WTC11 (cell line): ENCODE results near the gene SRGAP1. TPM values are rescaled to one million over a fixed set of nuclear protein-coding genes. Genes with fewer than 3 reads are reported as not detected.

Experiments used
- ATAC-seq: fragments of 200-7000 bp; cut with Tn5 transposase; 2 replicates; pipeline ENCODE4 v1.10.0; 2021; ENCODE audit warnings: mild to moderate bottlenecking, moderate library complexity
- CTCF ChIA-PET: fragments of 300-600 bp; sonication (Branson Sonifier 250); formaldehyde crosslinking; loops from one replicate; lab custom pipeline; 2021; ENCODE audit warnings: antibody characterized with exemption; lab: Charles Lee
- POLR2A ChIA-PET: fragments of 350-600 bp; sonication (Branson Sonifier 250); formaldehyde crosslinking; loops from one replicate; lab custom pipeline; 2021; ENCODE audit warnings: antibody characterized with exemption; lab: Charles Lee
- DNase-seq: peaks from one replicate; pipeline ENCODE4 v3.0.0; 2021; ENCODE audit warnings: low spot score
- H3K27ac Mint-ChIP-seq: 2 replicates; pipeline ENCODE4 v1.8.0; 2021; ENCODE audit warnings: mixed read lengths
- H3K27me3 Mint-ChIP-seq: 2 replicates; pipeline ENCODE4 v1.8.0; 2021; ENCODE audit warnings: low read depth, mild to moderate bottlenecking, moderate library complexity, mixed read lengths
- H3K36me3 Mint-ChIP-seq: 2 replicates; pipeline ENCODE4 v1.8.0; 2021; ENCODE audit warnings: mixed read lengths
- H3K4me1 Mint-ChIP-seq: 2 replicates; pipeline ENCODE4 v1.8.0; 2022; ENCODE audit warnings: mixed read lengths
- H3K4me3 Mint-ChIP-seq: 2 replicates; pipeline ENCODE4 v1.8.0; 2021; ENCODE audit warnings: mild to moderate bottlenecking, moderate library complexity, mixed read lengths
- H3K9me3 Mint-ChIP-seq: 2 replicates; pipeline ENCODE4 v1.8.0; 2021; ENCODE audit warnings: mixed read lengths
- ARID4B ChIP-seq: sonication (generic); formaldehyde crosslinking; IDR thresholded peaks from 2 replicates; pipeline ENCODE4 v1.8.0; 2023; ENCODE audit warnings: missing genetic modification reagents, mild to moderate bottlenecking, borderline replicate concordance
- CDX4 ChIP-seq: fragments of 250-450 bp; sonication (Bioruptor Pico); IDR thresholded peaks from 2 replicates; pipeline ENCODE4 v1.9.0; 2021; ENCODE audit warnings: moderate library complexity, mild to moderate bottlenecking, inconsistent platforms, borderline replicate concordance
- CREM ChIP-seq: sonication (generic); formaldehyde crosslinking; IDR thresholded peaks from 2 replicates; pipeline ENCODE4 v1.8.1; 2022; ENCODE audit warnings: mild to moderate bottlenecking, missing genetic modification reagents, moderate library complexity
- CTCF ChIP-seq: fragments of 200-600 bp; IDR thresholded peaks from 2 replicates; pipeline ENCODE4 v1.8.0; 2022; ENCODE audit warnings: antibody characterized with exemption
- E2F4 ChIP-seq: sonication (generic); formaldehyde crosslinking; IDR thresholded peaks from 2 replicates; pipeline ENCODE4 v1.8.1; 2022; ENCODE audit warnings: low read depth, mild to moderate bottlenecking, moderate library complexity, missing genetic modification reagents, borderline replicate concordance
- EMX1 ChIP-seq: fragments of 250-450 bp; sonication (Bioruptor Pico); IDR thresholded peaks from 2 replicates; pipeline ENCODE4 v1.8.0; 2021; ENCODE audit warnings: mild to moderate bottlenecking
- FOXP1 ChIP-seq: sonication (generic); formaldehyde crosslinking; IDR thresholded peaks from 2 replicates; pipeline ENCODE4 v1.8.0; 2022; ENCODE audit warnings: missing genetic modification reagents, mild to moderate bottlenecking, moderate library complexity, borderline replicate concordance
- GTF2I ChIP-seq: fragments of 250-450 bp; sonication (Bioruptor Pico); conservative IDR thresholded peaks from 2 replicates; pipeline ENCODE4 v1.4.0; 2021; ENCODE audit warnings: mild to moderate bottlenecking
- IRF2 ChIP-seq: sonication (generic); formaldehyde crosslinking; IDR thresholded peaks from 2 replicates; pipeline ENCODE4 v1.8.0; 2022; ENCODE audit warnings: low read depth, missing genetic modification reagents, borderline replicate concordance
- NFATC4 ChIP-seq: fragments of 250-450 bp; sonication (Bioruptor Pico); IDR thresholded peaks from 2 replicates; pipeline ENCODE4 v1.9.0; 2021; ENCODE audit warnings: mild to moderate bottlenecking
- SOX15 ChIP-seq: fragments of 250-450 bp; sonication (Bioruptor Pico); IDR thresholded peaks from 2 replicates; pipeline ENCODE4 v1.9.0; 2021; ENCODE audit warnings: mild to moderate bottlenecking
- SP1 ChIP-seq: sonication (generic); formaldehyde crosslinking; conservative IDR thresholded peaks from 2 replicates; pipeline ENCODE4 v1.8.1; 2022; ENCODE audit warnings: missing genetic modification reagents
- ZBTB43 ChIP-seq: sonication (generic); formaldehyde crosslinking; IDR thresholded peaks from 2 replicates; pipeline ENCODE4 v1.8.1; 2023; ENCODE audit warnings: mild to moderate bottlenecking, missing genetic modification reagents
- ZNF121 ChIP-seq: sonication (generic); formaldehyde crosslinking; IDR thresholded peaks from 2 replicates; pipeline ENCODE4 v1.8.0; 2023; ENCODE audit warnings: missing genetic modification reagents
- ZNF138 ChIP-seq: sonication (generic); formaldehyde crosslinking; conservative IDR thresholded peaks from 2 replicates; pipeline ENCODE4 v1.8.1; 2022; ENCODE audit warnings: mild to moderate bottlenecking, moderate library complexity, missing genetic modification reagents
- ZNF317 ChIP-seq: sonication (generic); formaldehyde crosslinking; IDR thresholded peaks from 2 replicates; pipeline ENCODE4 v1.8.1; 2023; ENCODE audit warnings: low read depth, mild to moderate bottlenecking, moderate library complexity, missing genetic modification reagents, borderline replicate concordance
- ZNF416 ChIP-seq: fragments of 250-450 bp; sonication (Bioruptor Pico); IDR thresholded peaks from 2 replicates; pipeline ENCODE4 v1.9.0; 2021; ENCODE audit warnings: mild to moderate bottlenecking, inconsistent platforms
- ZNF423 ChIP-seq: fragments of 250-450 bp; sonication (Bioruptor Pico); IDR thresholded peaks from 2 replicates; pipeline ENCODE4 v2.1.2; 2022; ENCODE audit warnings: mild to moderate bottlenecking, moderate library complexity
- total RNA-seq: library from RNA; stranded (reverse); gene quantifications from 3 replicates; pipeline ENCODE4 v1.2.3, GENCODE V29; 2021

Gene SRGAP1
- total RNA-seq, 1 experiment from 2014 or later: 10.3 TPM

- no peak for TF ChIP-seq ZNF416
- Mint-ChIP-seq H3K4me3 (no peak overlapping the region), H3K9me3 (no peaks in the 10 kb centered on the region), H3K27me3 (no peaks in the 10 kb centered on the region), H3K36me3 (no peaks in the 10 kb centered on the region), H3K27ac (no peak overlapping the region), H3K4me1 (peaks cover 52% of the 10 kb centered on the region)
- no peak for DNase-seq
- no peak for ATAC-seq
- ChIA-PET CTCF (interaction anchor here (1.2 to 1.8 kb wide), 2 partner anchors 73 to 122 kb away, joined by 3 to 6 read pairs; partner anchors contain the start of gene SRGAP1), POLR2A (interaction anchor here (0.7 kb wide), 1 partner anchor 12 kb away, joined by 5 read pairs; no protein-coding TSS in a partner anchor)
These were observed 121.6 kb downstream of the SRGAP1 start for GRCh38 chr12:63965936-63966605.

- no peaks in the 10 kb centered on the region for H3K9me3 Mint-ChIP-seq
- TF ChIP-seq CREM (CRISPR knock-in tag): no peak
- TF ChIP-seq CTCF: no peak
- TF ChIP-seq E2F4 (CRISPR knock-in tag): no peak
- TF ChIP-seq CDX4 (CRISPR knock-in tag): no peak
- no peak for TF ChIP-seq SP1 (CRISPR knock-in tag)
- no peak for TF ChIP-seq ZNF138
- no peak for TF ChIP-seq EMX1 (CRISPR knock-in tag)
- TF ChIP-seq ZBTB43 (CRISPR knock-in tag): no peak
- TF ChIP-seq IRF2 (CRISPR knock-in tag): no peak
- no peak for TF ChIP-seq ZNF121
- no peak for TF ChIP-seq FOXP1
- TF ChIP-seq SOX15: no peak
- TF ChIP-seq NFATC4 (CRISPR knock-in tag): no peak
- no peak for TF ChIP-seq ZNF317
- no peak for TF ChIP-seq GTF2I (CRISPR knock-in tag)
- no peak for TF ChIP-seq ARID4B (CRISPR knock-in tag)
- TF ChIP-seq ZNF423: no peak
- ATAC-seq (no peak), DNase-seq (no peak)
- no peak overlapping the region for H3K4me3 Mint-ChIP-seq
- H3K4me1 Mint-ChIP-seq: peaks cover 56% of the 10 kb centered on the region
- 0 out of 2 replicates have a peak overlapping the region, but pooled peaks have one; percentile 14 for H3K27ac Mint-ChIP-seq
- no peaks in the 10 kb centered on the region for H3K36me3 Mint-ChIP-seq
- H3K27me3 Mint-ChIP-seq: no peaks in the 10 kb centered on the region
- ChIA-PET POLR2A (interaction anchor here (0.7 kb wide), 1 partner anchor 12 kb away, joined by 5 read pairs; no protein-coding TSS in a partner anchor), CTCF (interaction anchor here (1.2 to 1.8 kb wide), 2 partner anchors 73 to 123 kb away, joined by 3 to 6 read pairs; partner anchors contain the start of gene SRGAP1)
These were observed 122.1 kb downstream of the SRGAP1 start for GRCh38 chr12:63966606-63966975.
